ENCODE results near the gene DNAJC11. TPM values are rescaled to one million over a fixed set of nuclear protein-coding genes. Genes with fewer than 3 reads are reported as not detected.

DNAJC11 gene
- total and polyA plus RNA-seq, 9 donors: 10.1 to 94.5 (median 37.1) TPM

DNA sequence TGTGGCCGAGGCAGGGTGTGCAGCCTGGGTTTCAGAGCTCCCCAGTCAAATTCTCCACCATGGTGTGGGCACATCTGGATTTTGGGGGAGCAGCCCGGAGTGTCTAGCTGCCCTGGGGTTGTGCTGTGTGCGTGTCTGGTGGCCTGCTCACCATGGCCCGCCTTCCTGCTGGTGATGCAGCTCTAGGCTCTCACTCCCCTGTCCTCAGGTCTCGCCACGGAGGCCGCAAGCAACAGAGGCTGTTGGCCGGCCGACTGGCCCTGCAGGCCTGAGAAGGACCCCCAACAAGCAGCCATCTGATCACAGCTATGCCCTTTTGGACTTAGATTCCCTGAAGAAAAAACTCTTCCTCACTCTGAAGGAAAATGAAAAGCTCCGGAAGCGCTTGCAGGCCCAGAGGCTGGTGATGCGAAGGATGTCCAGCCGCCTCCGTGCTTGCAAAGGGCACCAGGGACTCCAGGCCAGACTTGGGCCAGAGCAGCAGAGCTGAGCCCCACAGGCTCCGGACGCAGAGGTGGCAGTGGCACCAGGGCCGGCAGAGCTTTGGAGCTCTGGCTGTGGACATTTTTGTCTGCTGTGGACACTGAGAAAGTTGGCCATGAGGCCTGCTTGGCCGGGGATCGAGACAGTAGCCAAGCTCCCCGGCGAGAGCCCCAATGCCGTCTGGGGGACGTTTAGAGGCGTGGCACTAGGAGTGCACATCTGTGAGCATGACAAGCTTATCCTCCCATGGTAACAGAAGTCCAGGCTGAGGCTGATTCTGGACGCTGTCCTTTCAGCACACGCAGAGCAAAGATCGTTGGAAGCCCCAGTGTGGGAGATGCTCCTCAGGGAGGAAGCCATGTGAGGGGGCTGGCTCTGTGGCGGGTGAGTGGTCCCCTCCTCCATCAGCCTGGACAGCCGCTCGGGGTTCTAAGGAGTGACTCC lies 68.8 kb downstream of the DNAJC11 start:
- Histone ChIP-seq H3K27ac (no peak overlapping the region), H3K36me3 (no peaks in the 10 kb centered on the region), H3K4me3 (no peak overlapping the region), H3K9me3 (no peaks in the 10 kb centered on the region), H3K27me3 (no peaks in the 10 kb centered on the region), H3K4me1 (ENCODE audit: insufficient read depth) (no peaks in the 10 kb centered on the region)
- intact Hi-C loops (cut with DNase I): loop anchor here in 2 of 4 donors (5.0 to 10.0 kb wide), 2 partner anchors 36 to 78 kb away; partner anchors contain the start of genes NOL9 (in 1 of the 2) and TAS1R1 (in 1 of the 2)
- TF ChIP-seq EP300 (IDR thresholded peaks at IDR 0.05): no peak
- TF ChIP-seq CTCF (IDR thresholded peaks at IDR 0.05): no peak
- no peak for TF ChIP-seq POLR2A (IDR thresholded peaks at IDR 0.05)
- 75 to 80% (median 77%) methylated on average over 28 to 30 of the region's 30 CpGs for WGBS, 3 donors
- DNase-seq: no peak

DNA sequence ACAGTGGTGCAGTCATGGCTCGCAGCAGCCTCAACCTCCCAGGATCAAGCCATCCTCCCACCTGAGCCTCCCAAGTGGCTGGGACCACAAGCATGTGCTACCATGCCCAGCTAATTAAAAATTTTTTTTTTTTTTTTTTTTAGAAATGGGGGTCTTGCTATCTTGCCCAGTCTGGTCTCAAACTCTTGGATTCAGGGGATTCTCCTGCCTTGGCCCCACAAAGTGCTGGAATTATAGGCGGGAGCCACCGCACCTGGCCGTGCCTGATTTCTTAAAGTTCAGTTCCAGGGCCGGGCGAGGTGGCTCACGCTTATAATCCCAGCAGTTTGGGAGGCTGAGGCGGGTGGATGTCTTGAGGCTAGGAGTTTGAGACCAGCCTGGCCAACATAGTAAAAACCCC lies 70.6 kb downstream of the DNAJC11 start:
- no peak overlapping the region for H3K4me3 ChIP-seq
- WGBS, 3 donors: 93 to 97% (median 95%) methylated on average over 8 of the region's 8 CpGs
- TF ChIP-seq POLR2A (IDR thresholded peaks at IDR 0.05): no peak
- no peak for TF ChIP-seq CTCF (IDR thresholded peaks at IDR 0.05)
- no peak for TF ChIP-seq EP300 (IDR thresholded peaks at IDR 0.05)
- no peak overlapping the region for H3K27ac ChIP-seq
- no peaks in the 10 kb centered on the region for H3K9me3 ChIP-seq
- intact Hi-C loops (cut with DNase I): loop anchor here in 2 of 4 donors (5.0 to 10.0 kb wide), 2 partner anchors 34 to 76 kb away; partner anchors contain the start of genes NOL9 (in 1 of the 2) and TAS1R1 (in 1 of the 2)
- H3K36me3 ChIP-seq: no peaks in the 10 kb centered on the region
- peaks cover 3% of the 10 kb centered on the region for H3K4me1 ChIP-seq (ENCODE audit: insufficient read depth)
- no peak for DNase-seq
- H3K27me3 ChIP-seq: no peaks in the 10 kb centered on the region

DNA sequence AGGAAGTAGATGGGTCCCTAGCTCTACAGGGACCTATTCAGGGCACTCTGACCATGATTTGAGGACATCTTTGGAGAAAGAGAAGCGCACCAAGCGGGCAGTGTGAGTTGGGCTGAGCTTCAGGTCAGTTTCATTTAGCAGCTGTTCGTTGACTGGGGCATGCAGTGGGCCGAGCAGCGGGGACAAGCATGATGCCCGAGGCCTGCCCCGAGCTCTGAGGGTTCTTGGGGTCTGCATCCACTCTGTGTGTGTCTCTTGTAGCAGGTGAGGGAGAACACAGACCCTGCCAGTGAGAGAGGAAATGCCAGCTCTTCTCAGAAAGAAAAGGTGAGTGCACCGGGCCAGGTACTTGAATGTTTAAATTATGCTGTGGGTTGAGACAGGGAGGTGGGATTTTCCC lies 71.6 kb downstream of the DNAJC11 start:
- TF ChIP-seq EP300 (IDR thresholded peaks at IDR 0.05): no peak
- no peak for TF ChIP-seq POLR2A (IDR thresholded peaks at IDR 0.05)
- TF ChIP-seq CTCF (IDR thresholded peaks at IDR 0.05): no peak
- DNase-seq: no peak
- intact Hi-C loops (cut with DNase I): loop anchor here in 2 of 4 donors (5.0 to 10.0 kb wide), 2 partner anchors 33 to 75 kb away; partner anchors contain the start of genes NOL9 (in 1 of the 2) and TAS1R1 (in 1 of the 2)
- Histone ChIP-seq H3K4me1 (ENCODE audit: insufficient read depth) (peaks cover 3% of the 10 kb centered on the region), H3K4me3 (no peak overlapping the region), H3K27me3 (no peaks in the 10 kb centered on the region), H3K27ac (no peak overlapping the region), H3K36me3 (no peaks in the 10 kb centered on the region), H3K9me3 (no peaks in the 10 kb centered on the region)
- 87 to 89% (median 88%) methylated on average over 8 of the region's 8 CpGs for WGBS, 3 donors

DNA sequence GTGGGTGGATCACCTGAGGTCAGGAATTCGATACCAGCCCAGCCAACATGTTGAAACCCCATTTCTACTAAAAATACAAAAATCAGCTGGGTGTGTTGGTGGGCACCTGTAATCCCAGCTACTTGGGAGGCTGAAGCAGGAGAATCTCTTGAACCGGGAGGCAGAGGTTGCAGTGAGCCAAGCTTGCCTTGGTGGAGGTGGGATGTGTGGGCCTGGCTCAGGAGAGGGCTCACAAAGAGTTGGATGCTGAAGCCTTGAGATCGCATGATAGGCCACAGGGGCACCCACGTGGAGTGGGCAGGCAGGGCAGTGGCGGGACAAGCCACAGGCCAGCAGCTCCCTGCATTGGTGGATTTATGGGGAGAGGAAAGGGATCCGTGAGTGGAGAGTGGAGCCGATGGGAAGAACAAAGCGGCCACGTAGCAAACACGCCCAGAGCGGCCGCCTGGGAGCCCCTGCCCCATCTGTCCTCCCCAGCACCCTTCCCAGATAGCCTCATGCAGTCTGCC lies 72.6 kb downstream of the DNAJC11 start:
- DNase-seq: no peak
- no peaks in the 10 kb centered on the region for H3K36me3 ChIP-seq
- H3K9me3 ChIP-seq: no peaks in the 10 kb centered on the region
- H3K4me3 ChIP-seq: no peak overlapping the region
- TF ChIP-seq CTCF (IDR thresholded peaks at IDR 0.05) (no peak), POLR2A (IDR thresholded peaks at IDR 0.05) (no peak), EP300 (IDR thresholded peaks at IDR 0.05) (no peak)
- H3K4me1 ChIP-seq (ENCODE audit: insufficient read depth): peaks cover 8% of the 10 kb centered on the region
- intact Hi-C loops (cut with DNase I): no loop called here
- no peaks in the 10 kb centered on the region for H3K27me3 ChIP-seq
- no peak overlapping the region for H3K27ac ChIP-seq
- 87 to 90% (median 87%) methylated on average over 12 of the region's 12 CpGs for WGBS, 3 donors
